ENCODE results near the gene SLC39A7. TPM values are rescaled to one million over a fixed set of nuclear protein-coding genes. Genes with fewer than 3 reads are reported as not detected.
A peak's percentile ranks its signal among the peaks of the same experiment; 100 is the strongest.

SLC39A7 gene
- total and polyA plus RNA-seq, 2 of the 13 experiments (the other 11 are each of a cell fraction or from before 2014, with no cell fraction given) = 142 to 229 TPM

DNA sequence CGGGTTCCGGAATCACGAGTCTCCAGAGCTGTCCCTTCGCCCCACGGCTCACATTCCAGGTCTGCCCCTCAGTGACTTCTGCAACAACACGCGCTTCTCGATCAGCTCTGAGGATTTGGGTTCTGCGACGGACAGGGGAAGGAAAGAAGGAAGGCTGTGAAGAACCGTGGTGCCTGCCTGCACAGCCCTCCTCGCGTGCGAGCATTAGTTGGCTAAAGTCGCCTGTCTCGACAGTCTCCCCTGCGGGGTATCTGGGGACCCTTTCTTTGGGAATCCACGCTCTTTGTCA, 47.9 kb downstream of the SLC39A7 start (continued):
- TF ChIP-seq, protein P1, sequence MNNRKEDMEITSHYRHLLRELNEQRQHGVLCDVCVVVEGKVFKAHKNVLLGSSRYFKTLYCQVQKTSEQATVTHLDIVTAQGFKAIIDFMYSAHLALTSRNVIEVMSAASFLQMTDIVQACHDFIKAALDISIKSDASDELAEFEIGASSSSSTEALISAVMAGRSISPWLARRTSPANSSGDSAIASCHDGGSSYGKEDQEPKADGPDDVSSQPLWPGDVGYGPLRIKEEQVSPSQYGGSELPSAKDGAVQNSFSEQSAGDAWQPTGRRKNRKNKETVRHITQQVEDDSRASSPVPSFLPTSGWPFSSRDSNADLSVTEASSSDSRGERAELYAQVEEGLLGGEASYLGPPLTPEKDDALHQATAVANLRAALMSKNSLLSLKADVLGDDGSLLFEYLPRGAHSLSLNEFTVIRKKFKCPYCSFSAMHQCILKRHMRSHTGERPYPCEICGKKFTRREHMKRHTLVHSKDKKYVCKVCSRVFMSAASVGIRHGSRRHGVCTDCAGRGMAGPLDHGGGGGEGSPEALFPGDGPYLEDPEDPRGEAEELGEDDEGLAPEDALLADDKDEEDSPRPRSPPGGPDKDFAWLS (CRISPR knock-in tag; IDR thresholded peaks at IDR 0.05; ENCODE audit: borderline replicate concordance) = no peak
- 0 out of 2 replicates have a peak, but pooled peaks have one; percentile 25 for TF ChIP-seq U2AF2 (IDR thresholded peaks at IDR 0.05; ENCODE audit: low read depth, low read length)
- no peak for TF ChIP-seq NFE2 (CRISPR knock-in tag; IDR thresholded peaks at IDR 0.05)
- TF ChIP-seq, protein P2, sequence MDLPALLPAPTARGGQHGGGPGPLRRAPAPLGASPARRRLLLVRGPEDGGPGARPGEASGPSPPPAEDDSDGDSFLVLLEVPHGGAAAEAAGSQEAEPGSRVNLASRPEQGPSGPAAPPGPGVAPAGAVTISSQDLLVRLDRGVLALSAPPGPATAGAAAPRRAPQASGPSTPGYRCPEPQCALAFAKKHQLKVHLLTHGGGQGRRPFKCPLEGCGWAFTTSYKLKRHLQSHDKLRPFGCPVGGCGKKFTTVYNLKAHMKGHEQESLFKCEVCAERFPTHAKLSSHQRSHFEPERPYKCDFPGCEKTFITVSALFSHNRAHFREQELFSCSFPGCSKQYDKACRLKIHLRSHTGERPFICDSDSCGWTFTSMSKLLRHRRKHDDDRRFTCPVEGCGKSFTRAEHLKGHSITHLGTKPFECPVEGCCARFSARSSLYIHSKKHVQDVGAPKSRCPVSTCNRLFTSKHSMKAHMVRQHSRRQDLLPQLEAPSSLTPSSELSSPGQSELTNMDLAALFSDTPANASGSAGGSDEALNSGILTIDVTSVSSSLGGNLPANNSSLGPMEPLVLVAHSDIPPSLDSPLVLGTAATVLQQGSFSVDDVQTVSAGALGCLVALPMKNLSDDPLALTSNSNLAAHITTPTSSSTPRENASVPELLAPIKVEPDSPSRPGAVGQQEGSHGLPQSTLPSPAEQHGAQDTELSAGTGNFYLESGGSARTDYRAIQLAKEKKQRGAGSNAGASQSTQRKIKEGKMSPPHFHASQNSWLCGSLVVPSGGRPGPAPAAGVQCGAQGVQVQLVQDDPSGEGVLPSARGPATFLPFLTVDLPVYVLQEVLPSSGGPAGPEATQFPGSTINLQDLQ (CRISPR knock-in tag; IDR thresholded peaks at IDR 0.05) = no peak
- TF ChIP-seq ZFP90 (CRISPR knock-in tag; IDR thresholded peaks at IDR 0.05; ENCODE audit: borderline replicate concordance) = no peak
- no peak for TF ChIP-seq EED (CRISPR knock-in tag; IDR thresholded peaks at IDR 0.05)
- TF ChIP-seq GATAD2A (CRISPR knock-in tag; IDR thresholded peaks at IDR 0.05) = no peak
- TF ChIP-seq, protein P3, sequence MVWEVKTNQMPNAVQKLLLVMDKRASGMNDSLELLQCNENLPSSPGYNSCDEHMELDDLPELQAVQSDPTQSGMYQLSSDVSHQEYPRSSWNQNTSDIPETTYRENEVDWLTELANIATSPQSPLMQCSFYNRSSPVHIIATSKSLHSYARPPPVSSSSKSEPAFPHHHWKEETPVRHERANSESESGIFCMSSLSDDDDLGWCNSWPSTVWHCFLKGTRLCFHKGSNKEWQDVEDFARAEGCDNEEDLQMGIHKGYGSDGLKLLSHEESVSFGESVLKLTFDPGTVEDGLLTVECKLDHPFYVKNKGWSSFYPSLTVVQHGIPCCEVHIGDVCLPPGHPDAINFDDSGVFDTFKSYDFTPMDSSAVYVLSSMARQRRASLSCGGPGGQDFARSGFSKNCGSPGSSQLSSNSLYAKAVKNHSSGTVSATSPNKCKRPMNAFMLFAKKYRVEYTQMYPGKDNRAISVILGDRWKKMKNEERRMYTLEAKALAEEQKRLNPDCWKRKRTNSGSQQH (CRISPR knock-in tag; IDR thresholded peaks at IDR 0.05; ENCODE audit: low read depth) = no peak
- no peak for TF ChIP-seq MYNN (CRISPR knock-in tag; IDR thresholded peaks at IDR 0.05; ENCODE audit: low read depth)
- TF ChIP-seq, protein P4, sequence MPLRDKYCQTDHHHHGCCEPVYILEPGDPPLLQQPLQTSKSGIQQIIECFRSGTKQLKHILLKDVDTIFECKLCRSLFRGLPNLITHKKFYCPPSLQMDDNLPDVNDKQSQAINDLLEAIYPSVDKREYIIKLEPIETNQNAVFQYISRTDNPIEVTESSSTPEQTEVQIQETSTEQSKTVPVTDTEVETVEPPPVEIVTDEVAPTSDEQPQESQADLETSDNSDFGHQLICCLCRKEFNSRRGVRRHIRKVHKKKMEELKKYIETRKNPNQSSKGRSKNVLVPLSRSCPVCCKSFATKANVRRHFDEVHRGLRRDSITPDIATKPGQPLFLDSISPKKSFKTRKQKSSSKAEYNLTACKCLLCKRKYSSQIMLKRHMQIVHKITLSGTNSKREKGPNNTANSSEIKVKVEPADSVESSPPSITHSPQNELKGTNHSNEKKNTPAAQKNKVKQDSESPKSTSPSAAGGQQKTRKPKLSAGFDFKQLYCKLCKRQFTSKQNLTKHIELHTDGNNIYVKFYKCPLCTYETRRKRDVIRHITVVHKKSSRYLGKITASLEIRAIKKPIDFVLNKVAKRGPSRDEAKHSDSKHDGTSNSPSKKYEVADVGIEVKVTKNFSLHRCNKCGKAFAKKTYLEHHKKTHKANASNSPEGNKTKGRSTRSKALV (CRISPR knock-in tag; IDR thresholded peaks at IDR 0.05) = no peak
- no peak for TF ChIP-seq KLF6 (CRISPR knock-in tag; IDR thresholded peaks at IDR 0.05)
- TF ChIP-seq, protein P5, sequence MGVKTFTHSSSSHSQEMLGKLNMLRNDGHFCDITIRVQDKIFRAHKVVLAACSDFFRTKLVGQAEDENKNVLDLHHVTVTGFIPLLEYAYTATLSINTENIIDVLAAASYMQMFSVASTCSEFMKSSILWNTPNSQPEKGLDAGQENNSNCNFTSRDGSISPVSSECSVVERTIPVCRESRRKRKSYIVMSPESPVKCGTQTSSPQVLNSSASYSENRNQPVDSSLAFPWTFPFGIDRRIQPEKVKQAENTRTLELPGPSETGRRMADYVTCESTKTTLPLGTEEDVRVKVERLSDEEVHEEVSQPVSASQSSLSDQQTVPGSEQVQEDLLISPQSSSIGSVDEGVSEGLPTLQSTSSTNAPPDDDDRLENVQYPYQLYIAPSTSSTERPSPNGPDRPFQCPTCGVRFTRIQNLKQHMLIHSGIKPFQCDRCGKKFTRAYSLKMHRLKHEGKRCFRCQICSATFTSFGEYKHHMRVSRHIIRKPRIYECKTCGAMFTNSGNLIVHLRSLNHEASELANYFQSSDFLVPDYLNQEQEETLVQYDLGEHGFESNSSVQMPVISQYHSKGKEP (CRISPR knock-in tag; IDR thresholded peaks at IDR 0.05) = no peak
- no peak for TF ChIP-seq ZNF781 (CRISPR knock-in tag; IDR thresholded peaks at IDR 0.05; ENCODE audit: borderline replicate concordance, not compliant biosample characterization)
- TF ChIP-seq ATM (IDR thresholded peaks at IDR 0.05; ENCODE audit: borderline replicate concordance) = no peak
- no peak for TF ChIP-seq SP2 (CRISPR knock-in tag; IDR thresholded peaks at IDR 0.05)
- no peak for TF ChIP-seq ZNF326 (CRISPR knock-in tag; IDR thresholded peaks at IDR 0.05; ENCODE audit: borderline replicate concordance)
- no peak for TF ChIP-seq ZIK1 (CRISPR knock-in tag; IDR thresholded peaks at IDR 0.05; ENCODE audit: borderline replicate concordance, low read depth)
- TF ChIP-seq HMG20B (CRISPR knock-in tag; conservative IDR thresholded peaks at IDR 0.05) = no peak
- TF ChIP-seq KLF15 (CRISPR knock-in tag; IDR thresholded peaks at IDR 0.05; ENCODE audit: borderline replicate concordance) = no peak
- TF ChIP-seq KLF9 (CRISPR knock-in tag; IDR thresholded peaks at IDR 0.05; ENCODE audit: low read depth) = no peak
- no peak for TF ChIP-seq ZNF546 (CRISPR knock-in tag; conservative IDR thresholded peaks at IDR 0.05)
- no peak for TF ChIP-seq HOXA9 (CRISPR knock-in tag; IDR thresholded peaks at IDR 0.05; ENCODE audit: borderline replicate concordance)
- TF ChIP-seq ZNF790 (CRISPR knock-in tag; IDR thresholded peaks at IDR 0.05; ENCODE audit: borderline replicate concordance) = no peak
